HG02759 (cell line): ENCODE data around the gene FRMD4A.
"Not testable (repeated sequence)": the region's sequence is repeated elsewhere in the genome, so short reads cannot be mapped to it uniquely, and the experiment has no call there.

Experiments used
- ATAC-seq: cut with Tn5 transposase; IDR thresholded peaks from one replicate; pipeline ENCODE4 v1.9.1; 2021; ENCODE audit warnings: mild to moderate bottlenecking, moderate library complexity; ENCODE audit not compliant: unreplicated experiment

The FRMD4A gene

DNA sequence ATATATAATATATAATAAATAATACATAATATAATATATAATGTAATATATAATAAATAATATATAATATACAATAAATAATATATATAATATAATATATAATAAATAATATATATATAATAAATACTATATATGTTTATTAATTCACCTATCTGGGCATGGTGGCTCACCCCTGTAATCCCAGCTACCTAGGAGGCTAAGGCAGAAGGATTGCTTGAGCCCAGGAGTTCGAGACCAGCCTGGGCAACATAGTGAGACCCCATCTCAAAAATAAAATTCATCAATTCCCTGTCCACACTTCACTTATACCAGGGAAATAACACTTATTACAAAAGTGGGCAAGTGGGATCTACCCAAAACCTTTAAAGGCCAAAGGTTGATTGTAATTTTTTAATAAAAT, 462.9 kb downstream of the FRMD4A start:
- ATAC-seq, result no peak

GRCh38 chr10:13865758-13866491, 464.8 kb downstream of the FRMD4A start:
- ATAC-seq, result no peak

- ATAC-seq, result not testable (repeated sequence)
These were observed 465.5 kb downstream of the FRMD4A start for GRCh38 chr10:13865220-13865619.

GRCh38 chr10:13862546-13863233, 468.0 kb downstream of the FRMD4A start:
- no peak for ATAC-seq

DNA sequence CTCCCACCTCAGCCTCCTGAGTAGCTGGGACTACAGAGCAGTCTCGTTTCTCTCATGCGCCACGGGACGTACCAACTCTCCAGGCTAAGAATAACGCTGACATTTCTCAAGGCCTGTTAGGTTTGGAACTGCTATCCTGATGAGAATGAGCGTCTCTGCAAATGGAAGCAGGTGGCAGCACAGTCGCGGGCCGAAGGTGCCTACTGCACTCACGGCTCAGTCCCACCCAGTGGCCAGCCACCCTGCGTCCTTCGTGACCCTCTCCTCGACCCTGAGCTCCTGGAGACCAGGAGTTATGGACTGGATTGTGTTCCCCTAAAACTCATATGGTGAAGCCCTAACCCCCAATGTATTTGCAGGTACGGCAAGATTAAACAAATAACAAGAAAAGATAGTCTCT, 469.8 kb downstream of the FRMD4A start:
- no peak for ATAC-seq

- no peak for ATAC-seq
These were observed 470.6 kb downstream of the FRMD4A start for GRCh38 chr10:13859979-13860654.

- ATAC-seq, result no peak
These were observed 472.0 kb downstream of the FRMD4A start for GRCh38 chr10:13858709-13859108.

DNA sequence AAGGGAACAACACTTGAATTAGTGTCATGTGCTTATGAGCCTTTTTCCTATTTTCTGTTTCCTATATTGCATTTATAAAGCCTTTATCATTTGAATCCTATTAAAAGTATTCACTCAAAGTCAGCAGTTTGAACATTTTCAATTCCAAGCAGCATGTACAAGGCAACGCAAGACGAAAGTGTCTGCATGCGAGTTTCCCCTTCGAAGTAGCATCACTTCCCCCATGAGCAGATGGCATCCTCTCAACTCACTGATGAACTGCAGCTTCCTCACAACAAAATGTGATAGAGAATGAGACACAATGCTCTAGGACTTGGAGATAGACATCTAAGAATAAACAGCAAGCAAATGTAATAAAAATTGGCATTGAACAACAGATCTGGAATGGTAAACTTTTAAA, 473.3 kb downstream of the FRMD4A start:
- ATAC-seq, result no peak

DNA sequence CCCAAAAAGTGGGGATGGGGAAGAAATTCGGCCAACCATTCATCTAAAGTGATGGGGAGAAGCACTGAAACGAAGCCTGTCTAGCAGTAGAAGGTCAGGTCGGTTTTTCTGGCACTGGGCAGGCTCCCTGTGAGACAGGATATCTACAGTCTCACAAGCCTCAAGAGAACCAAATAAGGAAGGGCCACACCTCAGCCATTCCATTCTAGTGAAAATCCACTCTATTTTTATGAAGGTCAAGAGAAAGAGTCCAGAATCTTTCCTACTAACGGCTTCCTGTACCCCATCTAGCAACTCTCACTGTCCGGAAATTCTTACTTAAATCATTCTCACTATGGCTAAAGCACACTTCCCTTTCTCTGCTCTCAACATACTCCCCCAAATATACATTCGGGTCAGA, 476.9 kb downstream of the FRMD4A start:
- no peak for ATAC-seq

DNA sequence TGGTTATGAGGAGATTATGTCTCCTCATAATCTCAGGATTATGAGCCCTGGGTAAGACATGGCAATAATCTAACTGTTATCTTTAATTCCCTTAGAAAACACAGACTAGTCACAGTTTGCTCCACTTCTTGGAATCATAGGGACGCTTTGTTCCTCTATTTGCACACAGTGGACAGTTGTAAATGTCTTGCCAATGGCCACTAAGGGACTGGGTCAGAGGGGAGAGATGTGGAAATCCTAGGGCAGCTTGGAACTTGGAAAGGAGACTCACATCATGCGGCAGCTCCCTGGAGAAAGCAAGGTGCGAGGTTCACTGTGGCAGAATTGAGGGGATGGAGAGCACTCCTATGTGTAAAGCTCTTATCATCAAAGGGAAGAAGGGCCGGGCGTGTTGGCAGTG, 477.9 kb downstream of the FRMD4A start:
- no peak for ATAC-seq

DNA sequence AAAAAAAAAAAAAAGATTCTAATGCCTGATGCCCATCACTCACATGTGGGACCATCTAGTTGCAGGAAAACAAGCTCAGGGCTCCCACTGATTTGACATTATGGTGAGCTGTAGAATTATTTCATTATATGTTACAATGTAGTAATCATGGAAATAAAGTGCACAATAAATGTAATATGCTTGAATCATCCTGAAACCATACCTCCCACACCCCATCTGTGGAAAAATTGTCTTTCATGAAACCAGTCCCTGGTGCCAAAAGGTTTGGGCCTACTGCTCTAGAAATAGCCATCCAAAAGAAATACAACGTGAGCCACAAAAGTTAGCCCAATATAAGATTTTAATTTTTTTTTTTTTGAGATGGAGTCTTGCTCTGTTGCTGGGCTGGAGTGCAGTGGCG, 478.8 kb downstream of the FRMD4A start:
- ATAC-seq, result no peak

GRCh38 chr10:13848520-13849445, 481.9 kb downstream of the FRMD4A start:
- ATAC-seq, result no peak

DNA sequence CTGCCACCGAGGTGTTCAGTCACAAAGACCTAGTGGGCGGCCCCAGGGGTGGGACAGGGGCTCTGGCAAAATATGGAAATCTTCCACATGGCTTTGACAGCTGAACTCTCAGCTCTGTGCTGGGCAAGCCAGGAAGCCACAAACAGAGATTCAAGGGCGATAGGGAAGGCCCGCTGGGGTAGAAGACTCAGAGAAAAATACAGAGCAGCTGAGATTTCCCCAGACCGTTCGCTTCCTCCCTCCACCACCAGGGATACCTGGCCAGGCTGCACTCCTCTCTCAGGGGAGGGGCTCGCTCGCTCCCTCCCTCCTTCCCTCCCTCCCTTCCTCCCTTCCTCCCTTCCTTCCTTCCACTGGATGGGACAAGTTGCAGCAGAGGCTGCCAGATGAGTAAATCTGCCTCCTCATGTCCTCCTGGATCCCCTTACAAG, 483.5 kb downstream of the FRMD4A start:
- ATAC-seq, result no peak

- ATAC-seq, result no peak
These were observed 484.8 kb downstream of the FRMD4A start for GRCh38 chr10:13845897-13846296.

- no peak for ATAC-seq
These were observed 486.1 kb downstream of the FRMD4A start for GRCh38 chr10:13844651-13845050.

- no peak for ATAC-seq
These were observed 488.6 kb downstream of the FRMD4A start for GRCh38 chr10:13842117-13842516.

- ATAC-seq, result no peak
These were observed 490.7 kb downstream of the FRMD4A start for GRCh38 chr10:13840036-13840435.

DNA sequence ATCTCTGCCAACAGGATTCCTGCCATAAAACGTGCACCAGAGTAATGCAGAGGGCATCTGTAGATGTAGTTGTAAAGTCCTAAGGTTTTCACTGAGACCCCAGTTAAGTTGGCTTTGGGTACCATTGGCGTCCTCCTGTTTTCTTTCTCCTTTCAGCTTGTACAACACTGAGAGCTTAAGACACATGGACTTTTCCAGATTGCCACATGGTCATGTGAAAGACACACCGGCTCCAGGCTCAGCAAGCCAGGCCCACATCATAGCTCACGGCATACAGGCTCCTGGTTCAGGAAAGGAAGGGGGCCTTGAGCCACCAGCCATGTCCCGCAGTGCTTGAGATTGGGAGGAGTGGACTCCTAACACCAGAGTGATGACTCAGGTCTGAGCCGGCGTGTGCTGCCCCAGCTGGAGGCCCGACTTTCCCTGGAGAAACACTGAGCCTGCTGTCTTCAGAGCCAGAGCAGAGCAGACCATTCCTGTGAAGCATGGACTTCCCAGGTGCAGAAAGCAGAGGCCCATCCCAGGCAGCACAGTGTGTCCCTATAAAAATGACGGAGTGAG, 491.2 kb downstream of the FRMD4A start:
- no peak for ATAC-seq

DNA sequence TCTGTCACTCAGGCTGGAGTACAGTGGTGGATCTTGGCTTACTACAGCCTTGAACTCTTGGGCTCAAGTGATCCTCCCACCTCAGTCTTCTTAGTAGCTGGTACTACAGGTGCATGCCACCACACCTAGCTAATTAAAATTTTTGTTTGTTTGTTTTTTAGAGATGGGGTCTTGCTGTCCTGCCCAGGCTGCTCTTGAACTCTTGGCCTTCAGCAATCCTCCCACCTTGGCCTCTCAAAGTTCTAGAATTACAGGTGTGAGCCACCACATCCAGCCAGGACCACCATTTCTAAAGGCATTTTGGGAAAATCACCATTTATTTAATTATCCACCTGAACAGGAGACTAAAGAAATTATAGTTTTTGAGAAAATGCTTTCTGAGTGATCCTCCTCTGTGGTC, 491.7 kb downstream of the FRMD4A start:
- no peak for ATAC-seq

DNA sequence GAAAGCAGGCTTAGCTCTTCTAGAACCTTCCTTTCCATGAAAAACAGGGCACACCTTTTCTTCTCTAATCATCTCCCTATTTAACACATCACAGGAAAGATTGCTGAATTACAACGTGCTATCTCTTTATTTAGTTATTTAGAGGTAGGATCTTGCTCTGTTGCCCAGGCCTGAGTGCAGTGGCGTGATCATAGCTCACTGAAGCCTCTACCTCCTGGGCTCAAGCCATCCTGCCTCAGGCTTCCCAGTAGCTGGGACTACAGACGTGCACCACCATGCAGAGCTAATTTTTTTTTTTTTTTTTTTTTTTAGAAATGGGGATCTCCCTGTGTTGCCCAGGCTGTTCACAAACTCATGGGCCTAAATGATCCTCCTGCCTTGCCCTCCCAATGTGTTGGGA, 492.8 kb downstream of the FRMD4A start:
- no peak for ATAC-seq
